Uterus (tissue), 2 donors: ENCODE results near the gene ZFPM1.

Experiments
- CTCF ChIP-seq, 4 experiments: fragments of 200-600 bp in 2 of 4; fragments of 450-650 bp in 2 of 4; sonication (generic) in 2 of 4; IDR thresholded peaks; one replicate each; pipeline ENCODE4 v1.5.1; 2016 to 2019; ENCODE audit warnings: antibody characterized with exemption in 4 of 4, mild to moderate bottlenecking in 2 of 4, moderate library complexity in 1 of 4
- POLR2A ChIP-seq, 2 donors: fragments of 450-650 bp; IDR thresholded peaks; one replicate each; pipeline ENCODE4 v1.6.1; 2016; ENCODE audit warnings: antibody characterized with exemption in 2 of 2, mild to moderate bottlenecking in 1 of 2, moderate library complexity in 1 of 2

- TF ChIP-seq CTCF (IDR thresholded peaks at IDR 0.05) (no peak), POLR2A (IDR thresholded peaks at IDR 0.05) (no peak)
Measured at GRCh38 chr16:88429387-88430184, 23.5 kb upstream of the ZFPM1 start.
